Muscle layer of colon (tissue), 2 donors: ENCODE measurements around the gene MYO1E.
"Not testable (repeated sequence)": the region's sequence is repeated elsewhere in the genome, so short reads cannot be mapped to it uniquely, and the experiment has no call there.

Source experiments
- H3K27ac ChIP-seq: one replicate; pipeline ENCODE4 v1.7.0; 2013; ENCODE audit warnings: low read depth, mild to moderate bottlenecking, low read length, moderate library complexity
- H3K27me3 ChIP-seq, 2 donors: one replicate each; pipeline ENCODE4 v1.7.0; 2013; ENCODE audit warnings: low read length in 2 of 2, mild to moderate bottlenecking in 2 of 2; ENCODE audit not compliant: insufficient read depth in 2 of 2, control insufficient read depth in 1 of 2
- H3K36me3 ChIP-seq: one replicate; pipeline ENCODE4 v1.7.0; 2013; ENCODE audit warnings: mild to moderate bottlenecking, low read length; ENCODE audit not compliant: insufficient read depth
- H3K4me1 ChIP-seq: one replicate; pipeline ENCODE4 v1.7.0; 2013; ENCODE audit warnings: mild to moderate bottlenecking, low read length; ENCODE audit not compliant: insufficient read depth
- H3K4me3 ChIP-seq, 2 donors: one replicate each; pipeline ENCODE4 v1.7.0; 2013; ENCODE audit warnings: low read length in 2 of 2, low read depth in 1 of 2, mild to moderate bottlenecking in 1 of 2, moderate library complexity in 1 of 2
- H3K9ac ChIP-seq: one replicate; pipeline ENCODE4 v1.7.0; 2013; ENCODE audit warnings: low read length
- H3K9me3 ChIP-seq: one replicate; pipeline ENCODE4 v1.7.0; 2013; ENCODE audit warnings: mild to moderate bottlenecking, low read length
- donor health status: abdominal sarcoma.
- donor health status: Adenocarcinoma of cecum.

MYO1E gene

DNA sequence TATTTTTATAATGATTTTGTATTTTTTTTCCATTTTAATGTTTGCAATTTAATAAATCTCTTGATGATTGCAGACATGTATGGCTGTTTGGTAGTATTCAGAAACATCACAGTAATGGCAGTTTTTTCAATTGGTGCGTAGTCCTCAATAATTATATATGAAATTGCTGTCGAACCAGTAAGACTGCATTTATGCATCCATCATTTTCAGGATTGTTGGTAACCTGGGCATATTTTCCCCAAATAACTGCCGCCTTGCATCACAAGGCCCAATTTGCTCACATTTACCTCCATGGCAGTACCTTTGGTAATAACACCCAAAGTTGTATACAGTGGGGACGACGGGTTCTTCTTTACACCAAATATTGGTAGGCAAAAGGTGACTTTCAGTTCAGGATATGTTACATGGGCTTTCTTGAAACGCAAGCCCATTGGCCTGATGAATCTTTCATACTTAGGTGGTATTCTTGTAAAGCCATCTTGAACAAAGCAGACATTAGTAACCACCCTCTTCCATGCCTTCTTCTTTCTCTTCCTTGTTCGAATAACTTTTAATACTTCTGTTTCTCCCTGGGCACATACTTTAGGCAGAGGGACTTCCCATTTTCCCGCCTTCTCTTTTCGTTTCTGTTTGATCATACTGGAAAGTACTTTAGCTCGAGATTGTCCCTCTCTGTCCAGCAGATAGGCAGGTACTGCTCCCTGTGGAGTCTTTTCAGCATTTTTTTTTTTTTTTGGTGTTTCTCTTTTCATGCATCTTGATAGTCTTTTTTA is 28.6 kb upstream of the MYO1E start:
- H3K27me3 ChIP-seq, result not testable (repeated sequence)

GRCh38 chr15:59400103-59400813 is 27.6 kb upstream of the MYO1E start:
- Histone ChIP-seq H3K4me1 (no peaks in the 10 kb centered on the region), H3K27ac (no peak overlapping the region), H3K36me3 (no peaks in the 10 kb centered on the region), H3K9ac (no peak overlapping the region), H3K9me3 (no peaks in the 10 kb centered on the region), H3K27me3 (no peaks in the 10 kb centered on the region), H3K4me3 (no peak overlapping the region)

More for the DNA sequence above, 28.6 kb upstream of the MYO1E start:
- H3K36me3 ChIP-seq, H3K9me3 ChIP-seq, H3K9ac ChIP-seq, H3K27ac ChIP-seq, H3K4me1 ChIP-seq, H3K4me3 ChIP-seq: not testable (repeated sequence)

GRCh38 chr15:59399465-59400102 is 26.9 kb upstream of the MYO1E start:
- no peak overlapping the region for H3K27ac ChIP-seq

DNA sequence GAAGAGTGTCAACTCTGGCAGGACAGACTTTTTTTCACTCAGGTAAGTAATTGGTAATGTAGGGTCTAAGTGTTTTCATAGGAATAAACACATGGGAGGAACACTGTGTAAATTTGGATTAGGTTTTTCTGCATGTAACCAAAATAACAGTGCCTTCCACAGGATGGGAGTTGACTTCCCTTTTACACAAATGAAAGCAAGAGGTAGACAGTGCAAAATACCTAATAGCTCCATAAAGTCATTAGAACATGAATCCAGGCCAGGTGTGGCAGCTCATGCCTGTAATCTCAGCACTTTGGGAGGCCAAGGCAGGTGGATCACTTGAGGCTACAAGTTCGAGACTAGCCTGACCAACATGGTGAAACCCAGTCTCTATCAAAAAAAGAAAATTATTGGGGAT is 25.5 kb upstream of the MYO1E start:
- H3K4me1 ChIP-seq, result no peaks in the 10 kb centered on the region
- H3K4me3 ChIP-seq, result no peak overlapping the region
- no peaks in the 10 kb centered on the region for H3K9me3 ChIP-seq
- H3K9ac ChIP-seq, result no peak overlapping the region
- no peak overlapping the region for H3K27ac ChIP-seq
- H3K27me3 ChIP-seq, result no peaks in the 10 kb centered on the region
- H3K36me3 ChIP-seq, result no peaks in the 10 kb centered on the region

More at GRCh38 chr15:59399465-59400102, 26.9 kb upstream of the MYO1E start:
- Histone ChIP-seq H3K9ac (no peak overlapping the region), H3K27me3 (no peaks in the 10 kb centered on the region), H3K4me3 (no peak overlapping the region), H3K9me3 (no peaks in the 10 kb centered on the region), H3K4me1 (no peaks in the 10 kb centered on the region), H3K36me3 (no peaks in the 10 kb centered on the region)

DNA sequence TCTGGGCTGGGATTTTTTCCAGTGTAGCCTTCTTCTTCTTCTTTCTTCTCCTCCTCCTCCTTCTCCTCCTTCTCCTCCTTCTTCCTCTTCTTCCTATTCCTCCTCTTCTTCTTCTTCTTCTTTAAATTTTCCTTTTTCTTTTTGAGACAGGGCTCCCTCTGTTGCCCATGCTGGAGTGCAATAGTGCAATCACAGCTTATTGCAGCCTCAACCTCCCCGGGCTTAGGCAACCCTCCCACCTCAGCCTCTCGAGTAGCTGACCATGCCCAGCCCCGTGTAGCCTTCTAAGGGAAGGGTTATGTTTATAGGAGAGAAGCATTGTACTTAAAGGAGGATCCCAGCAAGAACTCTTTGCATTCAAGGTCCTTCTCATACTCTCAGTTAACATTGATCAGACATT is 24.0 kb upstream of the MYO1E start:
- no peak overlapping the region for H3K4me3 ChIP-seq
- H3K36me3 ChIP-seq, result no peaks in the 10 kb centered on the region
- H3K9me3 ChIP-seq, result no peaks in the 10 kb centered on the region
- H3K4me1 ChIP-seq, result no peaks in the 10 kb centered on the region
- H3K27ac ChIP-seq, result no peak overlapping the region
- no peak overlapping the region for H3K9ac ChIP-seq
- no peaks in the 10 kb centered on the region for H3K27me3 ChIP-seq

DNA sequence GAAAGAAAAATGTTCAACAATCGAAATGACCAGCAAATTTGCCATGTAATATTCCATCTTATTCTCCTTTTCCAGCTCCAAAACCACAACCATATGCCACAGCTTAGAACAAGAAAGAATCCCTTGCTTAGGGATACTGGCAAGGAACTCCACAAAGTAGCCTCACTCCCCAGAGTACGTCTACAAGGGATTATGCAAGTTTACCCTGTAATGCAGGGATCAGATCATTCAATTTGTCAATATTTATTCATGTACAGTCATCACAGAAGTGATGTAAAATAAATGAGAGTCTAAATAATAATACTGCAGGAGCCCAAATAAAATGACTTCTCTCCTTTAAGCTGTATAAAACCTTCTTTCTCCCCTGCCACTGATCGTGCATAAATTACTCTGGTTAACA is 23.5 kb upstream of the MYO1E start:
- no peaks in the 10 kb centered on the region for H3K27me3 ChIP-seq
- no peak overlapping the region for H3K27ac ChIP-seq

GRCh38 chr15:59394166-59394661 is 21.5 kb upstream of the MYO1E start:
- Histone ChIP-seq H3K4me1 (no peaks in the 10 kb centered on the region), H3K9me3 (no peaks in the 10 kb centered on the region), H3K4me3 (no peak overlapping the region), H3K27ac (no peak overlapping the region), H3K36me3 (no peaks in the 10 kb centered on the region), H3K27me3 (no peaks in the 10 kb centered on the region), H3K9ac (no peak overlapping the region)

More for the DNA sequence above, 23.5 kb upstream of the MYO1E start:
- Histone ChIP-seq H3K36me3 (no peaks in the 10 kb centered on the region), H3K4me1 (no peaks in the 10 kb centered on the region), H3K9me3 (no peaks in the 10 kb centered on the region), H3K9ac (no peak overlapping the region), H3K4me3 (no peak overlapping the region)

GRCh38 chr15:59392299-59392698 is 19.6 kb upstream of the MYO1E start:
- Histone ChIP-seq H3K4me1 (no peaks in the 10 kb centered on the region), H3K27me3 (no peaks in the 10 kb centered on the region), H3K27ac (no peak overlapping the region), H3K4me3 (no peak overlapping the region), H3K9me3 (no peaks in the 10 kb centered on the region), H3K36me3 (no peaks in the 10 kb centered on the region), H3K9ac (no peak overlapping the region)

GRCh38 chr15:59388670-59389069 is 16.0 kb upstream of the MYO1E start:
- no peak overlapping the region for H3K9ac ChIP-seq
- H3K27ac ChIP-seq, result no peak overlapping the region
- H3K27me3 ChIP-seq, result no peaks in the 10 kb centered on the region
- no peaks in the 10 kb centered on the region for H3K9me3 ChIP-seq
- no peaks in the 10 kb centered on the region for H3K4me1 ChIP-seq
- H3K36me3 ChIP-seq, result no peaks in the 10 kb centered on the region
- no peak overlapping the region for H3K4me3 ChIP-seq

DNA sequence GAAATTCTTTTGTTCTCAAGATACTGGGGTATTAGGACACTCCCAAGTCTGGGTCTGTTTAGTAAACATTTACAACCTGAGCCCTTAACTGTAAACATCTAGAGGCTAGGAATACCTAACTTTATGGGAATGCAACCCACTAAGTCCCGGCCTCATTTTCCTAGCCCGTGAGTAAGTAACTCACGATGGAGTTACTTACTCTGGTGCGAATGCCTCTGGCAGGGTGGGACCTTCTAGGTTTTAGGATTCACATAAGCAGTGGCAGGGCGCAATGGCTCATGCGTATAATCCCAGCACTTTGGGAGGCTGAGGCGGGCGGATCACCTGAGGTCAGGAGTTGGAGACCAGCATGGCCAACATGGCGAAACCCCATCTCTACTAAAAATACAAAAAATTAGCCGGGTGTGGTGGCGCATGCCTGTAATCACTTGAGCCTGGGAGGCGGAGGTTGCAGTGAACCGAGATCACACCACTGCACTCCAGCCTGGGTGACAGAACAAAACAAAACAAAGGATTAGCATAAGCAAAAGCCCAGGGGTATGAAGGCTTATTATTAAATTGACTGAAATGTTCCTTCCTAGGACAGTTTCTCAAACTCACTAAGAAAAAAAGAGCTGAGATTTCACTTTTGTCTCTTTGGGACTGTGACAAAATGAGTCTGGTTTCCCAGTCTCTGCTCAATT is 14.7 kb upstream of the MYO1E start:
- not testable (repeated sequence) for H3K27ac ChIP-seq, H3K9me3 ChIP-seq, H3K27me3 ChIP-seq, H3K4me3 ChIP-seq, H3K4me1 ChIP-seq, H3K36me3 ChIP-seq, H3K9ac ChIP-seq

DNA sequence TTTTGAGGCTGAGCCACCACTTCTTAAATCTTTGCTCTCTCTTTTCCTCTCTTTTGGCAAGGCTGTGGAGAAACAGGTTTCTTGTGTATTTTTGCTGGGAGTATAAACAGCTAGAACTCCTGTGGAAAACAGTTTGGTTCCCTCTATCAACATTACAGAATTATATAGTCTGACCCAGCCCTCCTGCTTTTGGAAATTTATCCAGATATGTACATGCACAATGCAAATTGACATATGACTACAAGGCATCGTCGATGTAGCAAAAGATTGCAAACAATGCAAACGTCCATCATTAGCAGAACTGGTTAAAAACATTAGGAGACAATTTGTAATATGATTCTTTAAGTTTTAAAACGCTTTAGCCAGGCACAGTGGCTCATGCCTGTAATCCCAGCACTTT is 12.5 kb upstream of the MYO1E start:
- Histone ChIP-seq H3K27me3 (no peaks in the 10 kb centered on the region), H3K4me3 (no peak overlapping the region), H3K9ac (no peak overlapping the region), H3K36me3 (peaks cover 6% of the 10 kb centered on the region), H3K4me1 (no peaks in the 10 kb centered on the region), H3K9me3 (no peaks in the 10 kb centered on the region), H3K27ac (no peak overlapping the region)
